Esophagus muscularis mucosa (tissue), 4 donors: ENCODE data around the gene DGKA.

Source experiments
- CTCF ChIP-seq, 3 experiments: fragments of 200-600 bp in 2 of 3; fragments of 450-650 bp in 1 of 3; sonication (generic) in 2 of 3; IDR thresholded peaks; one replicate each; pipeline ENCODE4 v1.5.1; 2017 to 2019; ENCODE audit warnings: antibody characterized with exemption in 3 of 3, mild to moderate bottlenecking in 2 of 3, moderate library complexity in 1 of 3
- EP300 ChIP-seq: sonication (generic); formaldehyde crosslinking; IDR thresholded peaks from one replicate; pipeline ENCODE4 v1.6.1; 2017; ENCODE audit warnings: antibody characterized with exemption
- POLR2A ChIP-seq: fragments of 450-650 bp; IDR thresholded peaks from one replicate; pipeline ENCODE4 v1.6.1; 2017; ENCODE audit warnings: antibody characterized with exemption, moderate library complexity, mild to moderate bottlenecking, low read depth
- POLR2AphosphoS5 ChIP-seq, 2 donors: sonication (generic); formaldehyde crosslinking; IDR thresholded peaks; one replicate each; pipeline ENCODE4 v1.6.1; 2017; ENCODE audit warnings: antibody characterized with exemption in 2 of 2

- TF ChIP-seq POLR2AphosphoS5 (IDR thresholded peaks at IDR 0.05) = no peak
- TF ChIP-seq CTCF (IDR thresholded peaks at IDR 0.05) = no peak
- no peak for TF ChIP-seq POLR2A
- no peak for TF ChIP-seq EP300
Observed at GRCh38 chr12:55909513-55909884, 21.5 kb upstream of the DGKA start.
